ENCODE measurements around the gene C1QTNF12. TPM values are rescaled to one million over a fixed set of nuclear protein-coding genes. Genes with fewer than 3 reads are reported as not detected.

C1QTNF12 gene
- total RNA-seq, 2 experiments from 2014 or later = 1.8 to 6.1 TPM

- POLR2A ChIA-PET = no interaction called here
- Histone ChIP-seq H3K27ac (ENCODE audit: low read depth, low read length, poor library complexity, severe bottlenecking) (no peak overlapping the region), H2AFZ (ENCODE audit: low read length) (no peak overlapping the region), H3K4me3 (ENCODE audit: low read depth, low read length, poor library complexity, severe bottlenecking) (no peak overlapping the region), H3K36me3 (ENCODE audit: insufficient read depth, low read length) (no peaks in the 10 kb centered on the region), H3K9me3 (ENCODE audit: low read length) (no peaks in the 10 kb centered on the region), H4K20me1 (ENCODE audit: insufficient read depth, low read length) (no peaks in the 10 kb centered on the region), H3K4me2 (ENCODE audit: low read length) (no peak overlapping the region), H3K9me2 (ENCODE audit: insufficient read depth, low read length) (no peaks in the 10 kb centered on the region), H3K4me1 (ENCODE audit: insufficient read depth, low read length, poor library complexity, severe bottlenecking) (no peaks in the 10 kb centered on the region), H3K79me2 (ENCODE audit: insufficient read depth, low read depth, low read length) (peaks cover 7% of the 10 kb centered on the region; the same call in 1 of the 2 replicates)
- CTCF ChIA-PET (ENCODE audit: unreplicated experiment) = no interaction called here
- TF ChIP-seq EZH2phosphoT487 (IDR thresholded peaks at IDR 0.05; ENCODE audit: borderline replicate concordance, low read depth, low read length) (no peak), CTCF (conservative IDR thresholded peaks at IDR 0.05; ENCODE audit: low read length) (no peak)
- intact Hi-C loops (cut with micrococcal nuclease; ENCODE audit: unreplicated experiment) = loop anchor here (10.0 kb wide), 1 partner anchor 204 kb away; no protein-coding TSS in a partner anchor
- DNase-seq (ENCODE audit: low spot score) = no peak
- no TSS peak for BruUV-seq (replicated peaks)
Observed at GRCh38 chr1:1239227-1239613, 7.3 kb downstream of the C1QTNF12 start.

GRCh38 chr1:1238702-1239178, 7.8 kb downstream of the C1QTNF12 start:
- TF ChIP-seq CTCF (conservative IDR thresholded peaks at IDR 0.05; ENCODE audit: low read length) = no peak
- TF ChIP-seq EZH2phosphoT487 (IDR thresholded peaks at IDR 0.05; ENCODE audit: borderline replicate concordance, low read depth, low read length) = no peak
- no TSS peak for BruUV-seq (replicated peaks)
- H3K79me2 ChIP-seq (ENCODE audit: insufficient read depth, low read depth, low read length) = peaks cover 12% of the 10 kb centered on the region
- H3K9me3 ChIP-seq (ENCODE audit: low read length) = no peaks in the 10 kb centered on the region
- CTCF ChIA-PET (ENCODE audit: unreplicated experiment) = no interaction called here
- no peaks in the 10 kb centered on the region for H4K20me1 ChIP-seq (ENCODE audit: insufficient read depth, low read length)
- H2AFZ ChIP-seq (ENCODE audit: low read length) = no peak overlapping the region
- no peaks in the 10 kb centered on the region for H3K36me3 ChIP-seq (ENCODE audit: insufficient read depth, low read length)
- H3K9me2 ChIP-seq (ENCODE audit: insufficient read depth, low read length) = no peaks in the 10 kb centered on the region
- POLR2A ChIA-PET = no interaction called here
- H3K4me1 ChIP-seq (ENCODE audit: insufficient read depth, low read length, poor library complexity, severe bottlenecking) = peaks cover 2% of the 10 kb centered on the region
- H3K4me3 ChIP-seq (ENCODE audit: low read depth, low read length, poor library complexity, severe bottlenecking) = no peak overlapping the region
- no peak overlapping the region for H3K4me2 ChIP-seq (ENCODE audit: low read length)
- intact Hi-C loops (cut with micrococcal nuclease; ENCODE audit: unreplicated experiment) = loop anchor here (10.0 kb wide), 1 partner anchor 204 kb away; no protein-coding TSS in a partner anchor
- no peak overlapping the region for H3K27ac ChIP-seq (ENCODE audit: low read depth, low read length, poor library complexity, severe bottlenecking)
- DNase-seq (ENCODE audit: low spot score) = no peak

GRCh38 chr1:1237874-1238701, 8.4 kb downstream of the C1QTNF12 start:
- ChIA-PET POLR2A (no interaction called here), CTCF (ENCODE audit: unreplicated experiment) (no interaction called here)
- H3K4me2 ChIP-seq (ENCODE audit: low read length) = no peak overlapping the region
- H3K4me3 ChIP-seq (ENCODE audit: low read depth, low read length, poor library complexity, severe bottlenecking) = no peak overlapping the region
- TF ChIP-seq EZH2phosphoT487 (IDR thresholded peaks at IDR 0.05; ENCODE audit: borderline replicate concordance, low read depth, low read length) (no peak), CTCF (conservative IDR thresholded peaks at IDR 0.05; ENCODE audit: low read length) (no peak)
- BruUV-seq (replicated peaks) = no TSS peak
- H3K79me2 ChIP-seq (ENCODE audit: insufficient read depth, low read depth, low read length) = peaks cover 18% of the 10 kb centered on the region
- no peak for DNase-seq (ENCODE audit: low spot score)
- intact Hi-C loops (cut with micrococcal nuclease; ENCODE audit: unreplicated experiment) = loop anchor here (10.0 kb wide), 1 partner anchor 203 kb away; no protein-coding TSS in a partner anchor
- H3K9me2 ChIP-seq (ENCODE audit: insufficient read depth, low read length) = no peaks in the 10 kb centered on the region
- no peak overlapping the region for H3K27ac ChIP-seq (ENCODE audit: low read depth, low read length, poor library complexity, severe bottlenecking)
- no peak overlapping the region for H2AFZ ChIP-seq (ENCODE audit: low read length)
- H3K36me3 ChIP-seq (ENCODE audit: insufficient read depth, low read length) = no peaks in the 10 kb centered on the region
- H3K9me3 ChIP-seq (ENCODE audit: low read length) = no peaks in the 10 kb centered on the region
- no peaks in the 10 kb centered on the region for H4K20me1 ChIP-seq (ENCODE audit: insufficient read depth, low read length)
- H3K4me1 ChIP-seq (ENCODE audit: insufficient read depth, low read length, poor library complexity, severe bottlenecking) = peaks cover 8% of the 10 kb centered on the region

Measured in OCI-LY7 (cell line).